ENCODE measurements around the gene ATOH8. TPM values are rescaled to one million over a fixed set of nuclear protein-coding genes. Genes with fewer than 3 reads are reported as not detected.

Gene ATOH8
- total RNA-seq, 4 donors from 2014 or later, result 41.1 to 124 (median 62.5) TPM

- 92% methylated on average over 2 of the region's 7 CpGs for WGBS
- Histone ChIP-seq H3K27me3 (no peaks in the 10 kb centered on the region), H3K4me1 (peaks cover 29 to 79% (median 49%) of the 10 kb centered on the region in 4 donors), H3K27ac (replicated peaks in 1 of 4) (peak overlapping the region; percentile 67 to 82 (median 71)), H3K9me3 (no peaks in the 10 kb centered on the region), H3K4me3 (no peak overlapping the region), H3K36me3 (peaks cover 4 to 97% (median 32%) of the 10 kb centered on the region in 4 donors)
- intact Hi-C loops (cut with DNase I), result no loop called here
- DNase-seq (ENCODE audit: extremely low spot score), result no peak
- TF ChIP-seq CTCF (IDR thresholded peaks at IDR 0.05) (no peak), POLR2AphosphoS5 (IDR thresholded peaks at IDR 0.05) (no peak), POLR2A (IDR thresholded peaks at IDR 0.05; ENCODE audit: low read depth) (no peak), EP300 (IDR thresholded peaks at IDR 0.05) (no peak)
Observed at GRCh38 chr2:85786444-85786843, 32.7 kb downstream of the ATOH8 start.

GRCh38 chr2:85786865-85787264 is 33.1 kb downstream of the ATOH8 start:
- TF ChIP-seq EP300 (IDR thresholded peaks at IDR 0.05), result no peak
- no peak for TF ChIP-seq POLR2AphosphoS5 (IDR thresholded peaks at IDR 0.05)
- no peak for TF ChIP-seq CTCF (IDR thresholded peaks at IDR 0.05)
- no peak for TF ChIP-seq POLR2A (IDR thresholded peaks at IDR 0.05; ENCODE audit: low read depth)
- DNase-seq (ENCODE audit: extremely low spot score), result no peak
- no peak overlapping the region for H3K4me3 ChIP-seq
- H3K27me3 ChIP-seq, result no peaks in the 10 kb centered on the region
- H3K4me1 ChIP-seq, result peaks cover 33 to 79% (median 51%) of the 10 kb centered on the region in 4 donors
- WGBS, result 100% methylated on average over 3 of the region's 14 CpGs
- no peaks in the 10 kb centered on the region for H3K9me3 ChIP-seq
- peaks cover 4 to 97% (median 32%) of the 10 kb centered on the region in 4 donors for H3K36me3 ChIP-seq
- H3K27ac ChIP-seq (replicated peaks in 1 of 4), result peak overlapping the region in 3 of 4 donors; percentile 67 to 75 (median 67)
- intact Hi-C loops (cut with DNase I), result no loop called here

GRCh38 chr2:85787282-85787980 is 33.6 kb downstream of the ATOH8 start:
- peaks cover 39 to 81% (median 57%) of the 10 kb centered on the region in 4 donors for H3K4me1 ChIP-seq
- H3K4me3 ChIP-seq, result no peak overlapping the region
- TF ChIP-seq POLR2A (IDR thresholded peaks at IDR 0.05; ENCODE audit: low read depth) (no peak), POLR2AphosphoS5 (IDR thresholded peaks at IDR 0.05) (no peak), CTCF (IDR thresholded peaks at IDR 0.05) (no peak), EP300 (IDR thresholded peaks at IDR 0.05) (no peak)
- DNase-seq (ENCODE audit: extremely low spot score), result no peak
- H3K9me3 ChIP-seq, result no peaks in the 10 kb centered on the region
- WGBS, result 89% methylated on average over 7 of the region's 8 CpGs
- intact Hi-C loops (cut with DNase I), result no loop called here
- no peaks in the 10 kb centered on the region for H3K27me3 ChIP-seq
- H3K27ac ChIP-seq (replicated peaks in 1 of 4), result peak overlapping the region in 1 of 4 donors; percentile 40
- peaks cover 4 to 92% (median 32%) of the 10 kb centered on the region in 4 donors for H3K36me3 ChIP-seq

GRCh38 chr2:85787981-85788340 is 34.2 kb downstream of the ATOH8 start:
- Histone ChIP-seq H3K36me3 (peaks cover 4 to 86% (median 31%) of the 10 kb centered on the region in 4 donors), H3K27ac (replicated peaks in 1 of 4) (no peak overlapping the region), H3K4me1 (peaks cover 44 to 87% (median 62%) of the 10 kb centered on the region in 4 donors), H3K27me3 (no peaks in the 10 kb centered on the region), H3K4me3 (no peak overlapping the region), H3K9me3 (no peaks in the 10 kb centered on the region)
- DNase-seq (ENCODE audit: extremely low spot score), result no peak
- TF ChIP-seq EP300 (IDR thresholded peaks at IDR 0.05) (no peak), POLR2AphosphoS5 (IDR thresholded peaks at IDR 0.05) (no peak), POLR2A (IDR thresholded peaks at IDR 0.05; ENCODE audit: low read depth) (no peak), CTCF (IDR thresholded peaks at IDR 0.05) (no peak)
- intact Hi-C loops (cut with DNase I), result no loop called here
- WGBS, result 98% methylated on average over 6 of the region's 6 CpGs

Data from esophagus muscularis mucosa (tissue), 4 donors.